VCaP (cell line): Measurements from ENCODE around the gene GLRX.

ENCODE experiments used
- H3K27ac ChIP-seq: fragments of 450-650 bp; 2 replicates; pipeline ENCODE4 v1.5.1; 2017
- TF ChIP-seq, protein P1 (sequence below): fragments of 450-650 bp; conservative IDR thresholded peaks from 2 replicates; pipeline ENCODE4 v1.5.1; 2017; ENCODE audit warnings: mild to moderate bottlenecking, moderate library complexity

GLRX gene

DNA sequence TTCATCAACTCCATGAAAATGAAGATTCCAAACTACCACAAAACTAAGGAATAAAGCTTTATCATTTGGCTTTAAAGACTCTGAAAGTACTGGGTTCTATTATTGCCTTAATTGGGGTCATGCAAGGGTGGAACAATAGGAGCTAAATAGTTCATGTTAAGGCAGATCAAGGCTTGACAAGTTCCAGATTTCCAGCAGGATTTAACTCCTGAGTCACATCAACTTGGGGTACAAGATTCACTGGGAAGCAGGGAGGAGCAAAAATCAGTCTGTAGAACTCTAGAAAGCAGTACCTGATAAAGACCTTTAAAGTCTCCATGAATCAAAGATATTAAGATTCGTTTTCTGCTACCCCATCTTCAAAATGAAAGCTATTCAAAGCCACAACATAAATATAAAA is 41.9 kb upstream of the GLRX start:
- TF ChIP-seq, protein P1, sequence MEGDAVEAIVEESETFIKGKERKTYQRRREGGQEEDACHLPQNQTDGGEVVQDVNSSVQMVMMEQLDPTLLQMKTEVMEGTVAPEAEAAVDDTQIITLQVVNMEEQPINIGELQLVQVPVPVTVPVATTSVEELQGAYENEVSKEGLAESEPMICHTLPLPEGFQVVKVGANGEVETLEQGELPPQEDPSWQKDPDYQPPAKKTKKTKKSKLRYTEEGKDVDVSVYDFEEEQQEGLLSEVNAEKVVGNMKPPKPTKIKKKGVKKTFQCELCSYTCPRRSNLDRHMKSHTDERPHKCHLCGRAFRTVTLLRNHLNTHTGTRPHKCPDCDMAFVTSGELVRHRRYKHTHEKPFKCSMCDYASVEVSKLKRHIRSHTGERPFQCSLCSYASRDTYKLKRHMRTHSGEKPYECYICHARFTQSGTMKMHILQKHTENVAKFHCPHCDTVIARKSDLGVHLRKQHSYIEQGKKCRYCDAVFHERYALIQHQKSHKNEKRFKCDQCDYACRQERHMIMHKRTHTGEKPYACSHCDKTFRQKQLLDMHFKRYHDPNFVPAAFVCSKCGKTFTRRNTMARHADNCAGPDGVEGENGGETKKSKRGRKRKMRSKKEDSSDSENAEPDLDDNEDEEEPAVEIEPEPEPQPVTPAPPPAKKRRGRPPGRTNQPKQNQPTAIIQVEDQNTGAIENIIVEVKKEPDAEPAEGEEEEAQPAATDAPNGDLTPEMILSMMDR, result no peak
- H3K27ac ChIP-seq, result no peak overlapping the region

DNA sequence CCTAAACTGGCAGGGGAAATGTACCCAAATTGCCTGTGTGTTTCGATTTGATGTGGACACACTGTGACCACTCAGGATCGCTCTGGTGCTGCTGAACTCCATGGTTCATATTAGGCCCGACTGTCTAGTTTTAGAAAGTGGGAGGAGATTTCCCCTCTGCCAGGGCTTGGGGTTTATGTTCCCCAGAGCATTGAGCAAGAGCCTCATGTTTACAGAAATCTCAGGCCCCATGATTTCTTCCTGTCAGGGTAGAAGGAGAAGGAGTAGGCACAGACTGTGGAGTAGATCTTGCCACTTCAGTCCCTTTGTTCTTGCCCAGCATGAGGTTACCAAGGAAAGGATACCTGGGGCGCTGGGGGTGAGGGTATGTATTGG is 40.8 kb upstream of the GLRX start:
- H3K27ac ChIP-seq, result peak overlapping the region; percentile 6; the same call in 1 of the 2 replicates
- TF ChIP-seq, protein P1, result no peak

DNA sequence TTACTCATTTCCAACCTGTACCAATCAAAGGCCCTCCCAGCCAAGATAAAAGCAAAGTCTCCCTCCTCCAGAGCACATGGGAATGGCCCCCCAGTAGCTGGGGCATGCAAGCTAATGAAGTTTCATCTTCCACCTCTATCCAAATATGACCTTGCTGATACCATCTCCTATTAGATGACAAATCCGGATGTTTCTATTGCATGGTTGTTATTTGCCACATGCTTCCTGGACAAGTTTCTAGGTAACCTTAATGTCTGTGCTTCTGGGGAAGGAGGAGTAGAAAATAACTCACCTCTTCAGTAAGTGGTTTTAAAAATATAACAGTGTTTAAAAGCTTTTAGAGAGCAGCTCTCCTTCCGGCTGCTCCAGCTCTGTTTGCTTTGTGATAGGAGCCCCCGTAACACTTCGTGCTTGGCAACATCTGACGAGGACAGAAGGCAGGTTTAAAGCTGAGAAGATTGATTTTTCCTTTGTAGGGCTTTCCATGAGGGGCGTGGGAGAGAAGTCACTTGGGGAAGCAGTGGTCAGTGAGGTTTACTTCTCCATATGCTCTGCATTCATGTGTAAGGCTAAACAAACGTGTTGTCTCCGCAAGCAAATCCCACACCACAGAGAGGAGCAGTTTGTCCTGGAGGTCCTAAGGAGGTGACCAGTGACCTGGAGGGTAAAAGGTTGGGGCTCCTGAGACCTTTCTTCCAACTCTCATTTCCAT is 40.3 kb upstream of the GLRX start:
- peak overlapping the region; percentile 6; the same call in 1 of the 2 replicates for H3K27ac ChIP-seq
- TF ChIP-seq, protein P1, result no peak

DNA sequence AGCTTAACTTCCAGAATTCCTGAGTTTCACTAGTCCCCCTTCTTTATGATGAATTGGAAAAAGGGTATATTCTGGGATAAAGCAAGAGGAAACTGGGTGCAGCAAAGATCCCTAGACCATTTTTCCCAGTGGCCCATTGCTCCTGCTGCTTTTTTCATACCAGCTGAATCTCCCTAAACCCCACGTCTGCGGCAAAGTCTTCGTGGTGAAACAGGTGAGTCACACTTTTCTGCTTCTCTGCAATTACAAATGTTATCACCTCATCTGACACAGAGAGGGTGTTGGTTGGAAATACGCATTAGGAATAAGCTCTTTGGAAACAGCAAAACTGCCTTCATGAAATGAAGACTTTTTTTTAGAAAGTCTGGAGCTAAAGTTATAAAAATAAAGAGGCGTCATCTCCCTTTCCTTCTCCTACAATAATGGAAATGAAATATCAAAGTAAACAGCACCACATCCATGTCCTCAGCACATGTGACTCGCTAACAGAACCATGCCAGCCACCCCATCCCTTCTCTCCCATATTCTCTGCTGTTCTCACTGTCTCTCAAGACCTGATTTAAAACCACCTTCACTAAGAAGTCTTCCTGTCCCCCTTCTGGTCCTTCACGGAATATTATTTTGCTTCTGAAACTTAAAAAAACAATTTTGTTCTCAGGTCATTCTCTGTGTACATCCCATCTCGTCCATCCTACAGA is 39.5 kb upstream of the GLRX start:
- no peak overlapping the region for H3K27ac ChIP-seq
- TF ChIP-seq, protein P1, result peak; percentile 23; the same call in 1 of the 2 replicates

DNA sequence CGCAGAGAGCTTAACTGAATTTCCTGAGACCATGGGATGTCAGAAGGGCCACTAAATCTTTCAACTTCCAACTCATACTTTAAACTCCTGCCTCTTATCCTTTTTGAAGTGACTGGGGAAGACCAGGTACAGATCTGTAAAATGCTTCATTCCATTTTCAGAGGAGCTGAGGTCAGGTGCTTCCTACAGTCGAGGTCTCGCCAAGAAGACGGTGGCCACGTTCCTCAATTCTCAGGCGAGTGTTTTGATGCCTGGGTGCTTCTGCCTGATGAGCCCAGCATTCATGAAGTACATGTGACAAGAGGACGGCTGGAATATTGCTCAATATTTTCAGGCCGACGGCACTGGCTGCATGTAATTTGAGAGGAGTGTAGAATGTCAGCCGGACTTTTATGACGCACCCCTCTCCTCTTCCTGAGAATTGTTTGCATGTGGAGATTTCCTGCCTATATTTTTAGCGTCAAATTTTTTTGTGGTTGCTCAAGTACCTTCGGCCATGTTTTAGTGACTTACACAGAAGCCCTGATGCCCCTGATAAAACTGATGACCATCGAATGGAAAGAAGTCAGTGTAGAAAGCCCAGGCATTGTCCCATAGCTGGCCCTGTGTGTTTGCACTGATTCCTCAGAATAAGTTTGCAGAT is 38.8 kb upstream of the GLRX start:
- TF ChIP-seq, protein P1, result no peak
- H3K27ac ChIP-seq, result no peak overlapping the region

DNA sequence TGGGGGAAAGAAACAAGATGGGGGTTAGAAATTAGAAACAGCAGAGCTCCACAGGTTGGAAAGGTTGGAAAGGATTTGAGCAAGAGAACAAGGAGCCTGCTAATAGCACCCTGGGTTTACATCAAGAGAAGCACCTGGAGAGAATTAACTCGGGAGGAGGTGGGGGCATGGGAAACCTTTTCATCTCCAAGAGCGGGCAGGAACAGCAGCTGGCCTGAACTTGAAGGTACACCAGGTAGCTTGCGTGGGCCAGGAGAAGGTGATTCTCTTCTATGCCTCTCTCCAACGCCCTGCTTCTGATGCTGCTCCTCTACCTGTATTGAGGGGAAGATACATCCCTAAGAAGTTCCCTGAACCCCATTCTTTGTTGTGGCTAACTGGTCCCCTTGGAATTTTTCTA is 37.1 kb upstream of the GLRX start:
- TF ChIP-seq, protein P1, result no peak
- peak overlapping the region; percentile 67; the same call in 1 of the 2 replicates for H3K27ac ChIP-seq
